Mesendoderm (in vitro differentiated cells): Measurements from ENCODE around the gene HS6ST3.
"Not testable (repeated sequence)": the region's sequence is repeated elsewhere in the genome, so short reads cannot be mapped to it uniquely, and the experiment has no call there.

Experiments used
- DNase-seq: peaks from one replicate; pipeline ENCODE4 v3.0.0; 2013
- H2AK5ac ChIP-seq: 2 replicates; pipeline ENCODE4 v1.6.1; 2013; ENCODE audit warnings: low read length, inconsistent platforms
- H2BK120ac ChIP-seq: 2 replicates; pipeline ENCODE4 v1.6.1; 2013; ENCODE audit warnings: low read depth, mild to moderate bottlenecking, low read length, moderate library complexity, mixed read lengths
- H2BK15ac ChIP-seq: replicated peaks from 2 replicates; pipeline ENCODE4 v1.6.1; 2013; ENCODE audit warnings: low read depth, mild to moderate bottlenecking, moderate library complexity
- H2BK5ac ChIP-seq: 2 replicates; pipeline ENCODE4 v1.6.1; 2013; ENCODE audit warnings: low read length, inconsistent platforms
- H3K18ac ChIP-seq: 2 replicates; pipeline ENCODE4 v1.6.1; 2013; ENCODE audit warnings: mild to moderate bottlenecking, low read length, mixed read lengths
- H3K23ac ChIP-seq: one replicate; pipeline ENCODE4 v1.6.1; 2013; ENCODE audit warnings: low read length
- H3K27ac ChIP-seq: 2 replicates; pipeline ENCODE4 v1.5.1; 2013; ENCODE audit warnings: low read depth, mild to moderate bottlenecking, inconsistent platforms, low read length, moderate library complexity
- H3K27me3 ChIP-seq: 2 replicates; pipeline ENCODE4 v1.6.1; 2013; ENCODE audit warnings: low read length, control low read depth, mild to moderate bottlenecking, inconsistent platforms; ENCODE audit not compliant: insufficient read depth, poor library complexity
- H3K36me3 ChIP-seq: 2 replicates; pipeline ENCODE4 v1.6.1; 2013; ENCODE audit warnings: low read length, inconsistent platforms; ENCODE audit not compliant: control insufficient read depth, insufficient read depth
- H3K4ac ChIP-seq: one replicate; pipeline ENCODE4 v1.6.1; 2013; ENCODE audit warnings: low read depth, mild to moderate bottlenecking, low read length, moderate library complexity
- H3K4me1 ChIP-seq: 2 replicates; pipeline ENCODE4 v1.6.1; 2013; ENCODE audit warnings: low read depth, low read length, inconsistent platforms; ENCODE audit not compliant: control insufficient read depth
- H3K4me2 ChIP-seq: 2 replicates; pipeline ENCODE4 v1.6.1; 2013; ENCODE audit warnings: low read length
- H3K4me3 ChIP-seq: 2 replicates; pipeline ENCODE4 v1.5.1; 2013; ENCODE audit warnings: mild to moderate bottlenecking, low read length
- H3K56ac ChIP-seq: one replicate; pipeline ENCODE4 v1.6.1; 2013; ENCODE audit warnings: low read length
- H3K79me1 ChIP-seq: 2 replicates; pipeline ENCODE4 v1.6.1; 2013; ENCODE audit warnings: low read length, inconsistent platforms
- H3K79me2 ChIP-seq: 2 replicates; pipeline ENCODE4 v1.6.1; 2013; ENCODE audit warnings: mild to moderate bottlenecking, low read length; ENCODE audit not compliant: control insufficient read depth, insufficient read depth
- H3K9ac ChIP-seq: 2 replicates; pipeline ENCODE4 v1.6.1; 2013; ENCODE audit warnings: low read length, inconsistent platforms
- H4K5ac ChIP-seq: one replicate; pipeline ENCODE4 v1.6.1; 2013; ENCODE audit warnings: low read length
- H4K8ac ChIP-seq: one replicate; pipeline ENCODE4 v1.6.1; 2013; ENCODE audit warnings: low read depth, mild to moderate bottlenecking, control low read depth, low read length, moderate library complexity
- WGBS: extraction: QIAGEN DNeasy Blood & Tissue Kit; methylation state at CpG from one replicate; pipeline ENCODE4 v1.1.7; 2013; ENCODE audit warnings: low lambda C conversion rate, missing lambda C conversion rate; ENCODE audit not compliant: insufficient coverage; ENCODE audit errors: extremely low coverage; 5-methylcytosine and 5-hydroxymethylcytosine counted together

Gene HS6ST3

DNA sequence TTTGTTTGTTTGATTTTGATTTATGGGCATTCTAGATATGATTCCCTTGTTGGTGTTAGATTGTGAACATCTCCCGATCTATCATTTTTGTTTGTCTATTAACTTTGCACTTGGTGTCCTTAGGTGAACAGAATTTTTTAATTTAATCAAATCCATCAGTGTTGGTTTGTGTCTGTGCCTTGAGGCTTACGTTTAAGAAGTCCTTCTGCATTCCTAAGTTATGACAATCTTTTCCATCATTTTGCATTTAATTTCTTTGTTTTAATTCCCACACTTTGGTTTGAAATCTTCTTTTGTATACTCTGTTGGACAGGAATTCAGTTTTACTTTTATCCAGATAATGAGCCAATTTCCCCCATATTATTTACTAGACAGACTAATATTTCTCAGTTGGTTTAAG, 421.7 kb downstream of the HS6ST3 start:
- Histone ChIP-seq H3K36me3 (no peaks in the 10 kb centered on the region), H4K8ac (no peak overlapping the region), H3K18ac (no peak overlapping the region), H3K27me3 (no peaks in the 10 kb centered on the region), H2BK5ac (no peak overlapping the region), H2BK15ac (no peak overlapping the region), H3K79me1 (no peaks in the 10 kb centered on the region), H3K9ac (no peak overlapping the region), H2AK5ac (no peak overlapping the region), H3K4me2 (no peak overlapping the region), H3K4me1 (no peaks in the 10 kb centered on the region), H4K5ac (no peak overlapping the region), H2BK120ac (no peak overlapping the region), H3K79me2 (no peaks in the 10 kb centered on the region), H3K23ac (no peak overlapping the region), H3K56ac (no peak overlapping the region), H3K27ac (no peak overlapping the region), H3K4me3 (no peak overlapping the region), H3K4ac (no peak overlapping the region)
- no peak for DNase-seq
- WGBS, result no CpG with 5 or more reads among the region's 2 CpGs

DNA sequence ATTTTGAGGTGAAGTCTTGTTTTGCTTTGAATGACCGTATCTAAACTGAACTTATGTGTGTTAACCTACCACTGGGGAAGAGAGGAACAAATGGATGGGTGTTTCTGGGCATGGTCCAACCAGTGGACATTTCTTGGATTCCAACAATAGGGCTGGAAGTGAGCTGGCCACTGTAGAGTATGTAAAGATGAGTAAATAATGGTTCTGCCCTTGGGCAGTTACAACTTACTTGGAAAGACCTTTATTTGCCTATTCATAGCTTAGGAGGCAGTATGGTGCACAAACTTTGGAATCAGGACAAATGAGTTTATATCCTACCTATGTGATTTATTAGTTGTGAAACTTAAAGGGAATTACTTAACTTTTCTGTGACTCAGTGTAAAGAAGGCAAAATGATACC, 429.5 kb downstream of the HS6ST3 start:
- Histone ChIP-seq H2BK5ac (no peak overlapping the region), H3K27ac (no peak overlapping the region), H3K9ac (no peak overlapping the region), H3K4ac (no peak overlapping the region), H2BK120ac (no peak overlapping the region), H3K18ac (no peak overlapping the region), H3K56ac (no peak overlapping the region), H3K79me2 (no peaks in the 10 kb centered on the region), H3K36me3 (no peaks in the 10 kb centered on the region), H3K4me1 (no peaks in the 10 kb centered on the region), H3K27me3 (no peaks in the 10 kb centered on the region), H3K4me3 (no peak overlapping the region), H3K79me1 (no peaks in the 10 kb centered on the region), H3K4me2 (no peak overlapping the region), H2AK5ac (no peak overlapping the region), H2BK15ac (no peak overlapping the region), H4K5ac (no peak overlapping the region), H4K8ac (no peak overlapping the region), H3K23ac (no peak overlapping the region)
- WGBS, result no CpG with 5 or more reads among the region's 1 CpG
- no peak for DNase-seq

DNA sequence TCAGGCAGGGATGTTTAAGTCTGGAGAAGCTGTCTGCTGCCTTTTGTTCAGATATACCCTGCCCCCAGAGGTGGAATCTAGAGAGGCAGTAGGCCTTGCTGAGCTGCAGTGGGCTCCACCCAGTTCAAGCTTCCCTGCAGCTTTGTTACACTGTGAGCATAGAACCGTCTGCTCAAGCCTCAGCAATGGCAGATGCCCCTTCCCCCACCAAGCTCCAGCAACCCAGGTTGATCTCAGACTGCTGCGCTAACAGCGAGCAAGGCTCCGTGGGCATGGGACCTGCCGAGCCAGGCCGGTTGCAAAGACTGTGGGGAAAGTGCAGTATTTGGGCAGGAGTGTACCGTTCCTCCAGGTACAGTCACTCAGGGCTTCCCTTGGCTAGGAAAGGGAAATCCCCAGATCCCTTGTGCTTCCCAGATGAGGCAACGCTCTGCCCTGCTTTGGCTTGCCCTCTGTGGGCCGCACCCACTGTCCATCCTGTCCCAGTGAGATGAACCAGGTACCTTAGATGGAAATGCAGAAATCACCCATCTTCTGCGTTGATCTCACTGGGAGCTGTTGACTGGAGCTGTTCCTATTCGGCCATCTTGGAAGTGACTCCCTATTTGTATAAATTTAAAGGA, 434.6 kb downstream of the HS6ST3 start:
- not testable (repeated sequence) for H3K79me2 ChIP-seq, H3K27ac ChIP-seq, H4K5ac ChIP-seq, H3K4me1 ChIP-seq, H3K23ac ChIP-seq, H3K4me3 ChIP-seq, H4K8ac ChIP-seq, H2AK5ac ChIP-seq, H2BK5ac ChIP-seq, H2BK15ac ChIP-seq, H3K27me3 ChIP-seq, H3K56ac ChIP-seq, H3K4me2 ChIP-seq, H3K18ac ChIP-seq, H3K36me3 ChIP-seq, H3K4ac ChIP-seq, H2BK120ac ChIP-seq, H3K79me1 ChIP-seq, H3K9ac ChIP-seq
- DNase-seq, result peak; percentile 18
- no CpG with 5 or more reads among the region's 11 CpGs for WGBS

GRCh38 chr13:96525715-96526114, 435.8 kb downstream of the HS6ST3 start:
- Histone ChIP-seq H3K18ac (no peak overlapping the region), H2BK5ac (no peak overlapping the region), H3K4ac (no peak overlapping the region), H3K79me2 (no peaks in the 10 kb centered on the region), H3K27ac (no peak overlapping the region), H2BK120ac (no peak overlapping the region), H3K4me2 (no peak overlapping the region), H3K4me1 (no peaks in the 10 kb centered on the region), H3K27me3 (no peaks in the 10 kb centered on the region), H2BK15ac (no peak overlapping the region), H3K23ac (no peak overlapping the region), H4K8ac (no peak overlapping the region), H3K36me3 (no peaks in the 10 kb centered on the region), H4K5ac (no peak overlapping the region), H3K79me1 (no peaks in the 10 kb centered on the region), H2AK5ac (no peak overlapping the region), H3K56ac (no peak overlapping the region), H3K4me3 (no peak overlapping the region), H3K9ac (no peak overlapping the region)
- no CpG with 5 or more reads among the region's 2 CpGs for WGBS
- DNase-seq, result no peak

DNA sequence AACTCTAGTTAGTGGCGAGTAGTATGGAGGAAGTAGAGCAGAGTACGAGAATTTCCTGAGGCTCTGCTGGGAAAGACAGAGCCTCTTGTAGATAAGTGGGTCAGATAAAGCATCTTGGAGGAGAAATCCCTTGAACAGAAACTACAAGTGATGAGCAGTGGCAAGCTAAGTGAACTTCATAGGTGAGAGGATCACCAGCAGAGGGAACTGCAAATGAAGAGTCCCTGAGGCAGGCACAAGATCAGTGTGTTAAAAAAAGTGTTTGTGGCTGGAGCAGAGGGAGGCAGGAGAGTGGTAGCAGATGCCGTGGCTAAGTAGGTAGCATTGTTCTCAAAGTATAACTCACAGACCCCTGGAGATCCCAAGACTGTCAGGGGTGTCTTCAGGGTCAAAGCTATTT, 437.6 kb downstream of the HS6ST3 start:
- H3K9ac ChIP-seq, result no peak overlapping the region

GRCh38 chr13:96532804-96533203, 442.9 kb downstream of the HS6ST3 start:
- H3K27me3 ChIP-seq, result no peaks in the 10 kb centered on the region
- no peak overlapping the region for H3K4ac ChIP-seq
- peaks cover 6% of the 10 kb centered on the region for H3K4me1 ChIP-seq
- no peak overlapping the region for H2BK15ac ChIP-seq
- no peak overlapping the region for H3K4me3 ChIP-seq
- no peak overlapping the region for H4K5ac ChIP-seq
- WGBS, result no CpG with 5 or more reads among the region's 2 CpGs
- H3K56ac ChIP-seq, result no peak overlapping the region
- H3K4me2 ChIP-seq, result no peak overlapping the region
- H3K18ac ChIP-seq, result no peak overlapping the region
- no peak overlapping the region for H2AK5ac ChIP-seq
- H2BK120ac ChIP-seq, result no peak overlapping the region
- H3K23ac ChIP-seq, result no peak overlapping the region
- no peaks in the 10 kb centered on the region for H3K79me1 ChIP-seq
- no peaks in the 10 kb centered on the region for H3K79me2 ChIP-seq
- no peak overlapping the region for H3K9ac ChIP-seq
- no peaks in the 10 kb centered on the region for H3K36me3 ChIP-seq
- DNase-seq, result no peak
- no peak overlapping the region for H2BK5ac ChIP-seq
- H4K8ac ChIP-seq, result no peak overlapping the region
- no peak overlapping the region for H3K27ac ChIP-seq

More for the DNA sequence above, 437.6 kb downstream of the HS6ST3 start:
- Histone ChIP-seq H4K5ac (no peak overlapping the region), H3K4ac (no peak overlapping the region), H3K23ac (no peak overlapping the region), H3K79me2 (no peaks in the 10 kb centered on the region), H3K36me3 (no peaks in the 10 kb centered on the region), H3K27ac (no peak overlapping the region), H3K79me1 (no peaks in the 10 kb centered on the region), H2BK5ac (no peak overlapping the region), H3K18ac (no peak overlapping the region), H2BK15ac (no peak overlapping the region), H2AK5ac (no peak overlapping the region), H3K4me1 (peaks cover 2% of the 10 kb centered on the region), H4K8ac (no peak overlapping the region), H3K27me3 (no peaks in the 10 kb centered on the region), H3K56ac (no peak overlapping the region), H3K4me3 (no peak overlapping the region), H2BK120ac (no peak overlapping the region), H3K4me2 (no peak overlapping the region)
- no CpG with 5 or more reads among the region's 3 CpGs for WGBS
- DNase-seq, result peak; percentile 62
